Measurements from ENCODE around the gene VNN1.

The VNN1 gene

GRCh38 chr6:132719736-132720448 lies 6.0 kb upstream of the VNN1 start (continued):
- TF ChIP-seq ATF2 (tag by site-specific recombination; IDR thresholded peaks at IDR 0.05; ENCODE audit: low read depth) (no peak), GLI2 (tag by site-specific recombination; IDR thresholded peaks at IDR 0.05; ENCODE audit: borderline replicate concordance, low read depth) (peak; percentile 20; the same call in 1 of the 2 replicates), KLF7 (tag by site-specific recombination; IDR thresholded peaks at IDR 0.05; ENCODE audit: borderline replicate concordance) (no peak), SCRT2 (tag by site-specific recombination; IDR thresholded peaks at IDR 0.05) (no peak), ZNF433 (tag by site-specific recombination; IDR thresholded peaks at IDR 0.05; ENCODE audit: low read depth) (0 out of 2 replicates have a peak, but pooled peaks have one; percentile 14), GLIS1 (tag by site-specific recombination; IDR thresholded peaks at IDR 0.05) (no peak), ZNF596 (tag by site-specific recombination; IDR thresholded peaks at IDR 0.05) (no peak), ZBTB7A (tag by site-specific recombination; IDR thresholded peaks at IDR 0.05; ENCODE audit: low read depth) (no peak), ZNF791 (tag by site-specific recombination; IDR thresholded peaks at IDR 0.05) (no peak), ZNF473 (tag by site-specific recombination; IDR thresholded peaks at IDR 0.05) (no peak), ZNF792 (tag by site-specific recombination; IDR thresholded peaks at IDR 0.05) (no peak), KLF9 (tag by site-specific recombination; IDR thresholded peaks at IDR 0.05; ENCODE audit: low read depth) (no peak), ZNF140 (tag by site-specific recombination; IDR thresholded peaks at IDR 0.05) (peak; percentile 33; the same call in 1 of the 2 replicates), ZNF571 (tag by site-specific recombination; IDR thresholded peaks at IDR 0.05) (no peak), GLI4 (tag by site-specific recombination; IDR thresholded peaks at IDR 0.05) (no peak), ZNF23 (tag by site-specific recombination; IDR thresholded peaks at IDR 0.05; ENCODE audit: borderline replicate concordance) (no peak), ZXDB (tag by site-specific recombination; IDR thresholded peaks at IDR 0.05) (no peak), ZNF560 (tag by site-specific recombination; IDR thresholded peaks at IDR 0.05; ENCODE audit: borderline replicate concordance) (0 out of 2 replicates have a peak, but pooled peaks have one; percentile 18), ZBTB21 (tag by site-specific recombination; IDR thresholded peaks at IDR 0.05) (no peak), HOXD13 (CRISPR knock-in tag; IDR thresholded peaks at IDR 0.05; ENCODE audit: borderline replicate concordance) (no peak), ZNF785 (tag by site-specific recombination; IDR thresholded peaks at IDR 0.05) (no peak), ZFP37 (tag by site-specific recombination; IDR thresholded peaks at IDR 0.05) (no peak), ZNF274 (IDR thresholded peaks at IDR 0.05; ENCODE audit: low read length) (no peak), ZNF274 (tag by site-specific recombination; IDR thresholded peaks at IDR 0.05; ENCODE audit: borderline replicate concordance) (no peak), ZBTB1 (tag by site-specific recombination; IDR thresholded peaks at IDR 0.05) (no peak), HOXC10 (CRISPR knock-in tag; IDR thresholded peaks at IDR 0.05) (no peak), SETDB1 (IDR thresholded peaks at IDR 0.05; ENCODE audit: insufficient read length, low read length) (no peak), ZNF335 (tag by site-specific recombination; conservative IDR thresholded peaks at IDR 0.05) (no peak), ZFP3 (tag by site-specific recombination; IDR thresholded peaks at IDR 0.05; ENCODE audit: low read depth) (no peak), MYNN (tag by site-specific recombination; IDR thresholded peaks at IDR 0.05; ENCODE audit: borderline replicate concordance) (no peak), ZSCAN30 (tag by site-specific recombination; IDR thresholded peaks at IDR 0.05) (no peak), GFI1B (tag by site-specific recombination; IDR thresholded peaks at IDR 0.05) (no peak)
- TF ChIP-seq, protein P1, sequence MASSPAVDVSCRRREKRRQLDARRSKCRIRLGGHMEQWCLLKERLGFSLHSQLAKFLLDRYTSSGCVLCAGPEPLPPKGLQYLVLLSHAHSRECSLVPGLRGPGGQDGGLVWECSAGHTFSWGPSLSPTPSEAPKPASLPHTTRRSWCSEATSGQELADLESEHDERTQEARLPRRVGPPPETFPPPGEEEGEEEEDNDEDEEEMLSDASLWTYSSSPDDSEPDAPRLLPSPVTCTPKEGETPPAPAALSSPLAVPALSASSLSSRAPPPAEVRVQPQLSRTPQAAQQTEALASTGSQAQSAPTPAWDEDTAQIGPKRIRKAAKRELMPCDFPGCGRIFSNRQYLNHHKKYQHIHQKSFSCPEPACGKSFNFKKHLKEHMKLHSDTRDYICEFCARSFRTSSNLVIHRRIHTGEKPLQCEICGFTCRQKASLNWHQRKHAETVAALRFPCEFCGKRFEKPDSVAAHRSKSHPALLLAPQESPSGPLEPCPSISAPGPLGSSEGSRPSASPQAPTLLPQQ (tag by site-specific recombination; IDR thresholded peaks at IDR 0.05), result no peak
- TF ChIP-seq, protein P2, sequence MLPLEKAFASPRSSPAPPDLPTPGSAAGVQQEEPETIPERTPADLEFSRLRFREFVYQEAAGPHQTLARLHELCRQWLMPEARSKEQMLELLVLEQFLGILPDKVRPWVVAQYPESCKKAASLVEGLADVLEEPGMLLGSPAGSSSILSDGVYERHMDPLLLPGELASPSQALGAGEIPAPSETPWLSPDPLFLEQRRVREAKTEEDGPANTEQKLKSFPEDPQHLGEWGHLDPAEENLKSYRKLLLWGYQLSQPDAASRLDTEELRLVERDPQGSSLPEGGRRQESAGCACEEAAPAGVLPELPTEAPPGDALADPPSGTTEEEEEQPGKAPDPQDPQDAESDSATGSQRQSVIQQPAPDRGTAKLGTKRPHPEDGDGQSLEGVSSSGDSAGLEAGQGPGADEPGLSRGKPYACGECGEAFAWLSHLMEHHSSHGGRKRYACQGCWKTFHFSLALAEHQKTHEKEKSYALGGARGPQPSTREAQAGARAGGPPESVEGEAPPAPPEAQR (tag by site-specific recombination; IDR thresholded peaks at IDR 0.05), result no peak
- TF ChIP-seq, protein P3, sequence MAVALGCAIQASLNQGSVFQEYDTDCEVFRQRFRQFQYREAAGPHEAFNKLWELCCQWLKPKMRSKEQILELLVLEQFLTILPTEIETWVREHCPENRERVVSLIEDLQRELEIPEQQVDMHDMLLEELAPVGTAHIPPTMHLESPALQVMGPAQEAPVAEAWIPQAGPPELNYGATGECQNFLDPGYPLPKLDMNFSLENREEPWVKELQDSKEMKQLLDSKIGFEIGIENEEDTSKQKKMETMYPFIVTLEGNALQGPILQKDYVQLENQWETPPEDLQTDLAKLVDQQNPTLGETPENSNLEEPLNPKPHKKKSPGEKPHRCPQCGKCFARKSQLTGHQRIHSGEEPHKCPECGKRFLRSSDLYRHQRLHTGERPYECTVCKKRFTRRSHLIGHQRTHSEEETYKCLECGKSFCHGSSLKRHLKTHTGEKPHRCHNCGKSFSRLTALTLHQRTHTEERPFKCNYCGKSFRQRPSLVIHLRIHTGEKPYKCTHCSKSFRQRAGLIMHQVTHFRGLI (tag by site-specific recombination; IDR thresholded peaks at IDR 0.05), result no peak

Data from HEK293 (cell line).